D721Med (cell line): ENCODE data around the gene RAB27B.

Experiments used
- DNase-seq: peaks from one replicate; pipeline ENCODE4 v3.0.0; 2011; ENCODE audit warnings: low spot score; ENCODE audit not compliant: insufficient read length
- FAIRE-seq: peaks from 2 replicates; lab custom pipeline; 2011; peaks lifted over from hg19 to GRCh38; lab: Jason Lieb, UNC
- CTCF ChIP-seq: IDR thresholded peaks from 2 replicates; pipeline ENCODE4 v1.5.1; 2012; ENCODE audit warnings: mild to moderate bottlenecking, control low read depth; ENCODE audit not compliant: insufficient read depth; ENCODE audit errors: missing control alignments

RAB27B gene

GRCh38 chr18:54878159-54878622 is 49.9 kb downstream of the RAB27B start:
- TF ChIP-seq CTCF, result no peak
- peak; percentile 98 for FAIRE-seq
- DNase-seq, result no peak

GRCh38 chr18:54878659-54879358 is 50.5 kb downstream of the RAB27B start:
- no peak for TF ChIP-seq CTCF
- no peak for DNase-seq
- no peak for FAIRE-seq

GRCh38 chr18:54879691-54880090 is 51.4 kb downstream of the RAB27B start:
- no peak for FAIRE-seq
- no peak for TF ChIP-seq CTCF
- no peak for DNase-seq

GRCh38 chr18:54880395-54881105 is 52.3 kb downstream of the RAB27B start:
- DNase-seq (no peak), FAIRE-seq (no peak)
- no peak for TF ChIP-seq CTCF

- FAIRE-seq (no peak), DNase-seq (no peak)
- no peak for TF ChIP-seq CTCF
Measured at GRCh38 chr18:54881229-54881768, 53.0 kb downstream of the RAB27B start.

- DNase-seq (no peak), FAIRE-seq (peak; percentile 38)
- TF ChIP-seq CTCF, result no peak
Measured at GRCh38 chr18:54882318-54882717, 54.0 kb downstream of the RAB27B start.
